ENCODE measurements around the gene RAB7B. TPM values are rescaled to one million over a fixed set of nuclear protein-coding genes. Genes with fewer than 3 reads are reported as not detected.

Gene RAB7B
- total RNA-seq, 6 experiments from 2014 or later: 2.6 to 6.6 (median 5.3) TPM

DNA sequence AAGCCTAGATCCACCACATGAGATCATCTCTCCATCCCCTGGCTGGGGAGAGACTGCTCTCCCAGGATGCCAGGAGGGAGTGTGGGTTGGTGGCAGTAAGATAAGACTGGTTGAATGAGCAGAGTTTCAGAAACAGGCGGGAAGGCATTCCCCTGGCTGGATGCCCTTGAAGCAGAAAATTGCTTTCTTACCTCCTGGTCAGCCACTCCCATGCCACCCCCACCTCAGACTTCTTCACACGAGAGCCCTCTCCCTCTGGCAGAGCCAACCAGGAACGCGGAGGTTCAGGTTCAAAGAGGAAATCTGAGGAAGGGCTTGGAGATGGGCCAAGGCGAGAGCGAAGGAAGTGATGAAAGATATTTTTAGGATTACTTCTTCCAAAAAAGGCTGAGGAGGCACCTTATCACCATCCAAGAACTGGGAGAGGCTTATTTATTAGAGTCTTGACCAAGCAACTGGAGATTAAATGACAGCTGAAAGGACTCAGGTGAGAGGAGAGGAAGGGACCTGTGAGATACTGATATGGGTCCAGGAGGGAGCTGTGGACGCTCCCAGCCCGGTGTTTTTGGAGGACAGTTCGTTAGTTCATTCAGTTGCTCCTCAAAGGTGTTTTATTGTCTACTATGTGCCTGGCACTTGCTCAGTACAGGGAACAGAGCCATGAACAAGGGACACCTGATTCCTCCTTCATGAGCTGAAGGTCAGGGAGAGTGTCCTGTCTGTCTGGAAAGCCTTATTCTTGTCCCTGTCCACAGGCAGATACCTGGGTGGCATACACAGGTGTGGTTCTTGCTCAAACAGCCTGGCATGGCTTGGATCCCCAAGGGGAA is 41.0 kb downstream of the RAB7B start:
- H3K4me1 Mint-ChIP-seq (ENCODE audit: low read depth): peaks cover 36% of the 10 kb centered on the region
- TF ChIP-seq, protein P1, sequence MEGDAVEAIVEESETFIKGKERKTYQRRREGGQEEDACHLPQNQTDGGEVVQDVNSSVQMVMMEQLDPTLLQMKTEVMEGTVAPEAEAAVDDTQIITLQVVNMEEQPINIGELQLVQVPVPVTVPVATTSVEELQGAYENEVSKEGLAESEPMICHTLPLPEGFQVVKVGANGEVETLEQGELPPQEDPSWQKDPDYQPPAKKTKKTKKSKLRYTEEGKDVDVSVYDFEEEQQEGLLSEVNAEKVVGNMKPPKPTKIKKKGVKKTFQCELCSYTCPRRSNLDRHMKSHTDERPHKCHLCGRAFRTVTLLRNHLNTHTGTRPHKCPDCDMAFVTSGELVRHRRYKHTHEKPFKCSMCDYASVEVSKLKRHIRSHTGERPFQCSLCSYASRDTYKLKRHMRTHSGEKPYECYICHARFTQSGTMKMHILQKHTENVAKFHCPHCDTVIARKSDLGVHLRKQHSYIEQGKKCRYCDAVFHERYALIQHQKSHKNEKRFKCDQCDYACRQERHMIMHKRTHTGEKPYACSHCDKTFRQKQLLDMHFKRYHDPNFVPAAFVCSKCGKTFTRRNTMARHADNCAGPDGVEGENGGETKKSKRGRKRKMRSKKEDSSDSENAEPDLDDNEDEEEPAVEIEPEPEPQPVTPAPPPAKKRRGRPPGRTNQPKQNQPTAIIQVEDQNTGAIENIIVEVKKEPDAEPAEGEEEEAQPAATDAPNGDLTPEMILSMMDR (IDR thresholded peaks at IDR 0.05): no peak
- H3K27me3 Mint-ChIP-seq (ENCODE audit: insufficient read depth): peaks cover 19% of the 10 kb centered on the region
- DNase-seq: no peak
- H3K36me3 Mint-ChIP-seq (ENCODE audit: low read depth): no peaks in the 10 kb centered on the region
- no peak overlapping the region for H3K4me3 Mint-ChIP-seq
- no peak overlapping the region for H3K27ac Mint-ChIP-seq
- no peaks in the 10 kb centered on the region for H3K9me3 Mint-ChIP-seq

DNA sequence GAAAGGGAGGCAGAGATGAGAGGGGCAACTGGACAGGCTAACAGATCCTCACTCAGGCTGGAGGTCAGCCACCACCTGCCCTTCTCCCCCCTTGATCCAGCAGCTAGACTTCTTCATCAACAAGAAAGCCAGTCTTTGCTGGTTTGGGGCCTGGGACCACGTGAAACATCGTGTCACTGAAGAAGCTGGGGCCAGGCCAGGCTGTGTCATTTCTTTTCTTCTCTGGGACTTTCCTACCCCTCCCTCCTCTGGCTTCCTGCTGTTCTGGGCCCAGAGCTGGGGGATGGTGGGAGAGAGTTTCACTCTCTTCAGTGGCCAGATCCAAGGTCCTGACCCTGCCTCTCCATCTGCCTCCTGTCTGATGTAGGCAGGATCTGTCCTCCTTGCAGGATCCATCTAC is 41.8 kb downstream of the RAB7B start:
- Mint-ChIP-seq H3K4me1 (ENCODE audit: low read depth) (peaks cover 36% of the 10 kb centered on the region), H3K27me3 (ENCODE audit: insufficient read depth) (peaks cover 22% of the 10 kb centered on the region), H3K9me3 (no peaks in the 10 kb centered on the region), H3K4me3 (no peak overlapping the region), H3K27ac (no peak overlapping the region), H3K36me3 (ENCODE audit: low read depth) (no peaks in the 10 kb centered on the region)
- TF ChIP-seq, protein P1 (IDR thresholded peaks at IDR 0.05): no peak
- no peak for DNase-seq

DNA sequence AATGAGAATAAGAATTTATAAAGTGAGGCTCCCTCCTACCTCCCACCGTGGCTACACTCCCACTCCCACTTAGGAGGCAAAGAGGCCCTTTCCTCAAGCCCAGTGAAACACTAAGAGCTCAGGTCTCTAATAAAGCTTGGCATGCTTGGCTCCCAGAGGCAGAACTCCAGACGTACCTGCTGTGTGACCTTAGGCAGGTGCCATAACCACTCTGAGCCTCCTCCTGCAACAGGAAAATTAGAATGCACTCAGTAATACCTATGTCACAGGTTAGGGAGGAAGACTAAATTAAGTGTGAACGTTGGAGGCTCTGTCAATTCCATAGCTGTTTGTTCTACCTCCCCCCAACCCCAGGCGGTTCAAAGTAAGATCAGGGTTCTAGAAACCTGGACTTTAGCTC is 43.4 kb downstream of the RAB7B start:
- Mint-ChIP-seq H3K27me3 (ENCODE audit: insufficient read depth) (peaks cover 33% of the 10 kb centered on the region), H3K27ac (no peak overlapping the region), H3K4me1 (ENCODE audit: low read depth) (peaks cover 36% of the 10 kb centered on the region), H3K4me3 (no peak overlapping the region), H3K9me3 (no peaks in the 10 kb centered on the region), H3K36me3 (ENCODE audit: low read depth) (no peaks in the 10 kb centered on the region)
- TF ChIP-seq, protein P1 (IDR thresholded peaks at IDR 0.05): no peak
- no peak for DNase-seq

DNA sequence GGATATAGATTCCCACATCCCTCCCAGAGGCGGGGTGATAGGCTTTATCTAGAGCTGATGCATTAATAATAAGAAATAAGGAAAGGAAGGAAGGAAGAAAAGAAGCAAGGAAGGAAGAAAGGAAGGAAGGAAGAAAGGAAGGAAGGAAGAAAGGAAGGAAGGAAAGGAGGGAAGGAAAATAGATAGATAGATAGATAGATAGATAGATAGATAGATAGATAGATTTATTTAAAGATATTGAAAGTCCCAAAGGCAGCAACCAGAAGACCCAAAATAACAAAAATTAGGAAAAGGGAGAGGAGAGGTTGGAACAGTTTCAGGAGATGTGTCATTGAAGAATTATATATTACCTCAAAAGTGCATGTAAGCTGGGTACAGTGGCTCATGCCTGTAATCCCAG is 47.7 kb downstream of the RAB7B start:
- H3K27me3 Mint-ChIP-seq (ENCODE audit: insufficient read depth): peaks cover 39% of the 10 kb centered on the region
- no peaks in the 10 kb centered on the region for H3K9me3 Mint-ChIP-seq
- no peak for DNase-seq
- no peaks in the 10 kb centered on the region for H3K36me3 Mint-ChIP-seq (ENCODE audit: low read depth)
- H3K4me3 Mint-ChIP-seq: no peak overlapping the region
- peaks cover 14% of the 10 kb centered on the region for H3K4me1 Mint-ChIP-seq (ENCODE audit: low read depth)
- H3K27ac Mint-ChIP-seq: no peak overlapping the region
- TF ChIP-seq, protein P1 (IDR thresholded peaks at IDR 0.05): no peak

DNA sequence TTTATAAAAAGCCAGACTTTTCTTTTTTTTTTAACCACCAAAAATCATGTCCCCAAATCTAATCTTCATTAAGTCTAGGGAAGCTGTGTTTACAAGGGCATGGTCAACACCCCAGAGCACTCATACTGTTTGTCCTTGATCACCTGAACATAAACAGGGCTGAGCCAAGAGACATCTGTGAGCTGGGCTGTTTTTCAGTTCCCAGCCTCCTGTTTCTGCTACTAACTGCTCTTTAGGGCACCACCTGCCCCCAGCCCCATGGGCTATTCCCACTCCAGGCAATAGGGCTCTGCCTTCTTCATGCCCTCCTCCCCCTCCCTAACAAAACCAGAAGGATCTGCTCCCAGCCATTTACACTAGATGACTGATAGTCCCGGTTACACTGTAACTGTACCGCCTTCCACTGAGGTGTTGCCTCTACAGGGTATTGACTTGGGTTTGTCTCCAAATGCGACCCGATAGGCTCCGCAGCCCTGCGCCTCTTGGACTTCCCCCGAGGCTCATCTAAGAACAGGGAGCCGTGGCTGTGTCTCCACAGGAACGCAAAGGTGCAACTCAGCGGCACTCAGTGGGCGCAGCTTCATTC is 48.3 kb downstream of the RAB7B start:
- TF ChIP-seq, protein P1 (IDR thresholded peaks at IDR 0.05): no peak
- H3K4me1 Mint-ChIP-seq (ENCODE audit: low read depth): peaks cover 20% of the 10 kb centered on the region
- peaks cover 37% of the 10 kb centered on the region for H3K27me3 Mint-ChIP-seq (ENCODE audit: insufficient read depth)
- no peak for DNase-seq
- H3K9me3 Mint-ChIP-seq: no peaks in the 10 kb centered on the region
- H3K27ac Mint-ChIP-seq: no peak overlapping the region
- no peaks in the 10 kb centered on the region for H3K36me3 Mint-ChIP-seq (ENCODE audit: low read depth)
- no peak overlapping the region for H3K4me3 Mint-ChIP-seq
